Measurements from ENCODE around the gene LRRK1. TPM values are rescaled to one million over a fixed set of nuclear protein-coding genes. Genes with fewer than 3 reads are reported as not detected.
A peak's percentile ranks its signal among the peaks of the same experiment; 100 is the strongest.

Gene LRRK1
- total RNA-seq, 4 donors from 2014 or later = 17.0 to 46.3 (median 26.4) TPM

GRCh38 chr15:100901702-100902435, 17.3 kb upstream of the LRRK1 start:
- peak overlapping the region; percentile 40 for H3K4me3 ChIP-seq
- H3K27ac ChIP-seq = peak overlapping the region; percentile 86
- DNase-seq (ENCODE audit: low spot score in 2 of 2) = peak in 1 of 2 donors; percentile 35
- TF ChIP-seq POLR2A (IDR thresholded peaks at IDR 0.05) = no peak
- TF ChIP-seq POLR2AphosphoS5 (IDR thresholded peaks at IDR 0.05) = no peak
- no peak for TF ChIP-seq EP300 (IDR thresholded peaks at IDR 0.05)
- TF ChIP-seq CTCF (IDR thresholded peaks at IDR 0.05) = no peak
- no peaks in the 10 kb centered on the region for H3K36me3 ChIP-seq
- no peaks in the 10 kb centered on the region for H3K9me3 ChIP-seq
- peaks cover 35% of the 10 kb centered on the region for H3K4me1 ChIP-seq
- no peaks in the 10 kb centered on the region for H3K27me3 ChIP-seq
- WGBS = 47% methylated on average over 14 of the region's 14 CpGs

- H3K4me3 ChIP-seq = peak overlapping the region; percentile 40
- H3K36me3 ChIP-seq = no peaks in the 10 kb centered on the region
- no peaks in the 10 kb centered on the region for H3K9me3 ChIP-seq
- TF ChIP-seq POLR2A (IDR thresholded peaks at IDR 0.05) = peak in 1 of 2 donors; percentile 15
- TF ChIP-seq EP300 (IDR thresholded peaks at IDR 0.05) = no peak
- TF ChIP-seq POLR2AphosphoS5 (IDR thresholded peaks at IDR 0.05) = peak in 1 of 3 donors; percentile 33
- DNase-seq (ENCODE audit: low spot score in 2 of 2) = peak; percentile 21 to 89
- 17% methylated on average over 22 of the region's 22 CpGs for WGBS
- H3K27ac ChIP-seq = peak overlapping the region; percentile 86
- no peaks in the 10 kb centered on the region for H3K27me3 ChIP-seq
- H3K4me1 ChIP-seq = peaks cover 32% of the 10 kb centered on the region
These were observed 16.6 kb upstream of the LRRK1 start for GRCh38 chr15:100902436-100903167.

- H3K4me3 ChIP-seq = no peak overlapping the region
- no peak for DNase-seq (ENCODE audit: low spot score in 2 of 2)
- H3K36me3 ChIP-seq = no peaks in the 10 kb centered on the region
- H3K4me1 ChIP-seq = peaks cover 32% of the 10 kb centered on the region
- H3K27ac ChIP-seq = peak overlapping the region; percentile 86
- H3K27me3 ChIP-seq = no peaks in the 10 kb centered on the region
- WGBS = 44% methylated on average over 3 of the region's 3 CpGs
- TF ChIP-seq CTCF (IDR thresholded peaks at IDR 0.05) (no peak), EP300 (IDR thresholded peaks at IDR 0.05) (no peak), POLR2A (IDR thresholded peaks at IDR 0.05) (no peak), POLR2AphosphoS5 (IDR thresholded peaks at IDR 0.05) (no peak)
- no peaks in the 10 kb centered on the region for H3K9me3 ChIP-seq
These were observed 16.0 kb upstream of the LRRK1 start for GRCh38 chr15:100903168-100903554.

GRCh38 chr15:100905850-100906249, 13.3 kb upstream of the LRRK1 start:
- Histone ChIP-seq H3K4me3 (no peak overlapping the region), H3K27me3 (no peaks in the 10 kb centered on the region), H3K4me1 (peaks cover 27% of the 10 kb centered on the region), H3K36me3 (no peaks in the 10 kb centered on the region), H3K27ac (no peak overlapping the region), H3K9me3 (no peaks in the 10 kb centered on the region)
- 64% methylated on average over 8 of the region's 8 CpGs for WGBS
- peak in 1 of 2 donors; percentile 70 for DNase-seq (ENCODE audit: low spot score in 2 of 2)
- TF ChIP-seq CTCF (IDR thresholded peaks at IDR 0.05) (peak in 1 of 2 donors; percentile 20), POLR2AphosphoS5 (IDR thresholded peaks at IDR 0.05) (no peak), POLR2A (IDR thresholded peaks at IDR 0.05) (no peak), EP300 (IDR thresholded peaks at IDR 0.05) (no peak)

GRCh38 chr15:100908466-100908865, 10.7 kb upstream of the LRRK1 start:
- Histone ChIP-seq H3K27me3 (no peaks in the 10 kb centered on the region), H3K4me1 (peaks cover under 1% of the 10 kb centered on the region), H3K4me3 (no peak overlapping the region), H3K9me3 (no peaks in the 10 kb centered on the region), H3K36me3 (no peaks in the 10 kb centered on the region), H3K27ac (no peak overlapping the region)
- DNase-seq (ENCODE audit: low spot score in 2 of 2) = peak in 1 of 2 donors; percentile 62
- 86% methylated on average over 6 of the region's 6 CpGs for WGBS
- TF ChIP-seq POLR2AphosphoS5 (IDR thresholded peaks at IDR 0.05) (no peak), CTCF (IDR thresholded peaks at IDR 0.05) (no peak), EP300 (IDR thresholded peaks at IDR 0.05) (no peak), POLR2A (IDR thresholded peaks at IDR 0.05) (no peak)
